Measurements from ENCODE around the gene KANSL2. TPM values are rescaled to one million over a fixed set of nuclear protein-coding genes. Genes with fewer than 3 reads are reported as not detected.
"Not testable (repeated sequence)": the region's sequence is repeated elsewhere in the genome, so short reads cannot be mapped to it uniquely, and the experiment has no call there.

Gene KANSL2
- total and polyA plus RNA-seq, 12 donors = 17.3 to 36.4 (median 22.0) TPM

- Histone ChIP-seq H3K36me3 (peaks cover 0 to 100% (median 39%) of the 10 kb centered on the region in 9 donors), H3K4me3 (no peak overlapping the region), H3K27me3 (no peaks in the 10 kb centered on the region), H3K4me1 (no peaks in the 10 kb centered on the region), H3K27ac (no peak overlapping the region), H3K9me3 (no peaks in the 10 kb centered on the region)
- TF ChIP-seq CTCF (IDR thresholded peaks at IDR 0.05) = no peak
- DNase-seq (no peak), ATAC-seq (peak in 1 of 8 donors; percentile 16)
- 71 to 79% methylated on average over 4 of the region's 4 CpGs for WGBS, 2 donors
- intact Hi-C loops (cut with DNase I) = no loop called here
Measured at GRCh38 chr12:48651681-48652080, 30.4 kb downstream of the KANSL2 start.

- H3K9me3 ChIP-seq; H3K27ac ChIP-seq; DNase-seq; H3K4me1 ChIP-seq; ATAC-seq; H3K4me3 ChIP-seq; H3K27me3 ChIP-seq; intact Hi-C loops (cut with DNase I): not testable (repeated sequence)
- WGBS, 2 donors = 99 to 100% methylated on average over 7 to 8 of the region's 8 CpGs
- H3K36me3 ChIP-seq = peaks cover 0 to 69% (median 0%) of the 10 kb centered on the region in 9 donors
Measured at GRCh38 chr12:48645354-48645753, 36.7 kb downstream of the KANSL2 start.

GRCh38 chr12:48643011-48643410 is 39.0 kb downstream of the KANSL2 start:
- no peak for ATAC-seq
- Histone ChIP-seq H3K27ac (no peak overlapping the region), H3K27me3 (no peaks in the 10 kb centered on the region), H3K36me3 (peaks cover 0 to 46% (median 0%) of the 10 kb centered on the region in 9 donors), H3K4me1 (no peaks in the 10 kb centered on the region), H3K4me3 (no peak overlapping the region), H3K9me3 (no peaks in the 10 kb centered on the region)
- no peak for DNase-seq
- WGBS, 2 donors = 92 to 100% methylated on average over 2 of the region's 2 CpGs
- no peak for TF ChIP-seq CTCF (IDR thresholded peaks at IDR 0.05)
- intact Hi-C loops (cut with DNase I) = no loop called here

- H3K36me3 ChIP-seq = peaks cover 0 to 35% (median 0%) of the 10 kb centered on the region in 9 donors
- 94 to 95% methylated on average over 45 to 54 of the region's 54 CpGs for WGBS, 2 donors
- H3K27me3 ChIP-seq; DNase-seq; ATAC-seq; H3K4me1 ChIP-seq; H3K9me3 ChIP-seq; H3K4me3 ChIP-seq; intact Hi-C loops (cut with DNase I); H3K27ac ChIP-seq: not testable (repeated sequence)
Measured at GRCh38 chr12:48641752-48642555, 40.1 kb downstream of the KANSL2 start.

- peaks cover 0 to 25% (median 0%) of the 10 kb centered on the region in 9 donors for H3K36me3 ChIP-seq
- intact Hi-C loops (cut with DNase I) = no loop called here
- no peaks in the 10 kb centered on the region for H3K4me1 ChIP-seq
- no peak overlapping the region for H3K27ac ChIP-seq
- no peaks in the 10 kb centered on the region for H3K9me3 ChIP-seq
- TF ChIP-seq CTCF (IDR thresholded peaks at IDR 0.05) = no peak
- WGBS, 2 donors = 91 to 93% methylated on average over 3 of the region's 3 CpGs
- DNase-seq (no peak), ATAC-seq (no peak)
- H3K4me3 ChIP-seq = no peak overlapping the region
- no peaks in the 10 kb centered on the region for H3K27me3 ChIP-seq
Measured at GRCh38 chr12:48640854-48641253, 41.2 kb downstream of the KANSL2 start.
